Kidney (tissue), 14 donors: ENCODE measurements around the gene NLGN3. TPM values are rescaled to one million over a fixed set of nuclear protein-coding genes. Genes with fewer than 3 reads are reported as not detected.

Experiments
- DNase-seq, 5 donors: peaks; one replicate each; pipeline ENCODE4 v3.0.0-alpha.2; 2013 to 2020
- FAIRE-seq: peaks from 2 replicates; lab custom pipeline; 2012; peaks lifted over from hg19 to GRCh38; lab: Jason Lieb, UNC
- H3K27ac ChIP-seq, 2 donors: one replicate each; pipeline ENCODE4 v1.7.0; 2013; ENCODE audit warnings: low read depth in 2 of 2, low read length in 2 of 2, inconsistent platforms in 1 of 2
- H3K27me3 ChIP-seq: one replicate; pipeline ENCODE4 v1.7.1; 2013; ENCODE audit warnings: low read length, inconsistent platforms; ENCODE audit not compliant: control insufficient read depth, insufficient read depth
- H3K36me3 ChIP-seq, 3 donors: one replicate each; pipeline versions ENCODE4 v1.7.0 to v1.7.1; 2013; ENCODE audit warnings: low read length in 3 of 3, control low read depth in 1 of 3, inconsistent platforms in 1 of 3; ENCODE audit not compliant: insufficient read depth in 3 of 3, control insufficient read depth in 2 of 3
- H3K4me1 ChIP-seq, 3 donors: one replicate each; pipeline versions ENCODE4 v1.7.0 to v1.7.1; 2013; ENCODE audit warnings: low read length in 3 of 3, inconsistent platforms in 1 of 3, low read depth in 1 of 3; ENCODE audit not compliant: control insufficient read depth in 2 of 3, insufficient read depth in 2 of 3
- H3K4me3 ChIP-seq, 3 donors: one replicate each; pipeline versions ENCODE4 v1.7.0 to v1.8.1; 2013; ENCODE audit warnings: low read length in 3 of 3, control low read depth in 1 of 3, inconsistent platforms in 1 of 3
- H3K9ac ChIP-seq, 3 donors: one replicate each; pipeline versions ENCODE4 v1.7.0 to v1.7.1; 2013; ENCODE audit warnings: low read length in 3 of 3, control low read depth in 1 of 3, inconsistent platforms in 1 of 3
- H3K9me3 ChIP-seq, 3 donors: one replicate each; pipeline versions ENCODE4 v1.7.0 to v1.7.1; 2013; ENCODE audit warnings: low read length in 3 of 3, control low read depth in 1 of 3, inconsistent platforms in 1 of 3; ENCODE audit not compliant: control insufficient read depth in 2 of 3, insufficient read depth in 1 of 3
- intact Hi-C: fragments of 100-400 bp; cut with DNase I; formaldehyde crosslinking; loops from one replicate; pipeline ENCODE4 v1.11.1; 2022
- polyA plus RNA-seq: library from polyadenylated mRNA; stranded (reverse); fragments of 350-450 nt; fragmentation: Illumina TruSeq; extraction: RNeasy Lipid Tissue Mini Kit (QIAGEN cat#74804); gene quantifications from one replicate; pipeline ENCODE4 v1.2.3, GENCODE V29; 2014; ENCODE audit warnings: low read depth, low replicate concordance; ENCODE audit not compliant: insufficient read depth
- total RNA-seq: library from RNA; stranded (reverse); fragmentation: NEBNext Ultra II Directional; extraction: Animal tissue kit (Norgen Biotek cat#: 25700); gene quantifications from one replicate; pipeline ENCODE4 v1.2.1, GENCODE V29; 2021
- TF ChIP-seq, protein P1 (sequence below): IDR thresholded peaks from 3 replicates; pipeline ENCODE4 v1.5.1; 2012; ENCODE audit warnings: mild to moderate bottlenecking, moderate library complexity, borderline replicate concordance; ENCODE audit not compliant: insufficient read depth; ENCODE audit errors: extremely low read depth
- donor health status: control.
- donor health status: control.
- donor health status: control.
- donor health status: control.
- donor health status: control.
- donor health status: DM: yes; HTN: yes; CAD: no.
- donor health status: Normal renal cell carcinoma (clear cell type).

Gene NLGN3
- total and polyA plus RNA-seq, 2 donors from 2014 or later: 0.82 to 0.97 TPM

DNA sequence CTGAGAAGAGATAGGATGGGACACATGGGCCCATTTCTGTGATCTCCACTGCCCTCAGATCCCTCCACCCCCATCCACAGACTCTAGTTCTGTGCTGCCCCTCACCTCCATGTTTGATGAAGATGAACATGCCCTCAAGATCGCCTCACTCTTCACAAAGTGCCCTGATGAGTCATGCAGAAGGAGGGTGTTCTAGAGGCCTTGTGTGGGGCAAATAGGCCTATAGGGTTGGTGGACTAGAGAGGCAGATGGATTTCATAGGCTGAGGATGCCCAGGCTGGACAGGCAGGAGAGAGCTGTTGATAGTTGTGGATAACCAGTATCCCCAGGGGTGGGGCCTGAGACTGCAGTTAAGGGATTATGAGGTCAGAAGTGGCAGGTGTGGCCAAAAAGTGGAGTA lies 38.2 kb upstream of the NLGN3 start, which contains the start of gene CXorf65:
CXorf65 (minus strand) TSS at position 314 of the 400 bp plus-strand sequence; CDS start at position 130, 184 bp downstream.
- H3K36me3 ChIP-seq: no peaks in the 10 kb centered on the region
- DNase-seq: no peak
- TF ChIP-seq, protein P1, sequence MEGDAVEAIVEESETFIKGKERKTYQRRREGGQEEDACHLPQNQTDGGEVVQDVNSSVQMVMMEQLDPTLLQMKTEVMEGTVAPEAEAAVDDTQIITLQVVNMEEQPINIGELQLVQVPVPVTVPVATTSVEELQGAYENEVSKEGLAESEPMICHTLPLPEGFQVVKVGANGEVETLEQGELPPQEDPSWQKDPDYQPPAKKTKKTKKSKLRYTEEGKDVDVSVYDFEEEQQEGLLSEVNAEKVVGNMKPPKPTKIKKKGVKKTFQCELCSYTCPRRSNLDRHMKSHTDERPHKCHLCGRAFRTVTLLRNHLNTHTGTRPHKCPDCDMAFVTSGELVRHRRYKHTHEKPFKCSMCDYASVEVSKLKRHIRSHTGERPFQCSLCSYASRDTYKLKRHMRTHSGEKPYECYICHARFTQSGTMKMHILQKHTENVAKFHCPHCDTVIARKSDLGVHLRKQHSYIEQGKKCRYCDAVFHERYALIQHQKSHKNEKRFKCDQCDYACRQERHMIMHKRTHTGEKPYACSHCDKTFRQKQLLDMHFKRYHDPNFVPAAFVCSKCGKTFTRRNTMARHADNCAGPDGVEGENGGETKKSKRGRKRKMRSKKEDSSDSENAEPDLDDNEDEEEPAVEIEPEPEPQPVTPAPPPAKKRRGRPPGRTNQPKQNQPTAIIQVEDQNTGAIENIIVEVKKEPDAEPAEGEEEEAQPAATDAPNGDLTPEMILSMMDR: no peak
- intact Hi-C loops: no loop called here
- H3K9ac ChIP-seq: no peak within 1 kb of the TSS
- H3K27ac ChIP-seq: no peak within 1 kb of the TSS
- no peaks in the 10 kb centered on the region for H3K9me3 ChIP-seq
- H3K4me1 ChIP-seq: no peaks in the 10 kb centered on the region
- H3K4me3 ChIP-seq: no peak within 1 kb of the TSS
- no peak for FAIRE-seq
- no peaks in the 10 kb centered on the region for H3K27me3 ChIP-seq

DNA sequence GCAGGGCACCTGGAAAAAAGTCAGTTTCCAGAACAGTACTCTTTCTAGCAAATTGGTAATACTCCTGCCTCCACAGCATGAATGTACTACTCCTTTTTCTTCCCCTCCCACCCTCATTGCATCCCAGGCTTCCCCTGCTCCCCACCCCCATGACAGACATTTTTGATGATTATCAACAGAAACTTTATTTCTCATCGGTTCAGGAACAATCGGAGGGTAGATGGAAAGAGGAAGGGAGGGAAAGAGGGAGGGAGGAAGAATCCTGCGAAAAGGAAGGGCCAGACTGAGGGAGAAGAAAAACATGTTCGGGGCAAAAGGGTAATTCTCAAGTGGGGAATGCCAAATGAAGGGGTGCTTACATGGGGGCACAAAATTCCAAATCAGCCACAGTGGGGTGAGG lies 37.4 kb upstream of the NLGN3 start:
- TF ChIP-seq, protein P1: no peak
- no peak for FAIRE-seq
- H3K4me1 ChIP-seq: no peaks in the 10 kb centered on the region
- intact Hi-C loops: no loop called here
- no peaks in the 10 kb centered on the region for H3K9me3 ChIP-seq
- H3K36me3 ChIP-seq: no peaks in the 10 kb centered on the region
- H3K27ac ChIP-seq: no peak overlapping the region
- no peak for DNase-seq
- H3K4me3 ChIP-seq: no peak overlapping the region
- H3K27me3 ChIP-seq: no peaks in the 10 kb centered on the region
- no peak overlapping the region for H3K9ac ChIP-seq

DNA sequence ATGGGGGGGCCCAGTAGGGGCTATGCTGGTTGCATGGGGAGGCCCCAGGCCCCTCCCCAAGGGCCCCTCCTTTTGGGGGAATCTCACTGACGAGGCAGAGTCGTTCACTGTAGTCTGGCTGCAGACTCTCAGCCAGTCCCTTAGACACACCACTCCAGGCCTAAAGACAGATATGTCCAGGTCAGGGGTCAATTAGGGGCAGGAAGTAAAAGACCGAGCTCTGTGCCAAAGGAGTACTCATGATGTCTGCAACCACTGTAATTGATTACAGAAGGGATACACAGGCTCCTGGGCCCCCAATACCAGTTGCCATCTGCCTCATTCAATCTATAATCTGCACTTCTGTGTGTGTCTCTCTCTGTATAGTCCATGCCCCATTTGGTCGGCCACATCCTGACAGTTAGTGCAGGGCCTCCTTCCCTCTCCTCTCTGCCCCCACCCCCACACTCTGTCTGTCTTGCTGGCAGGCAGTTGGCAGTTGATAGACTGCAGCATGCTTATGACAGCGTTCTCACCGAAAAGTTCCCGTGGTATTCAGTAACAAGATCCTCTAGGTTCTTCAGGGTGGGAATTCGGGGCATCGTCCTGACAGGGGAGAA lies 36.8 kb upstream of the NLGN3 start:
- no peak overlapping the region for H3K9ac ChIP-seq
- FAIRE-seq: no peak
- TF ChIP-seq, protein P1: no peak
- H3K27me3 ChIP-seq: no peaks in the 10 kb centered on the region
- DNase-seq: peak in 3 of 5 donors; percentile 9 to 26 (median 11)
- H3K27ac ChIP-seq: no peak overlapping the region
- no peaks in the 10 kb centered on the region for H3K9me3 ChIP-seq
- intact Hi-C loops: no loop called here
- H3K4me3 ChIP-seq: no peak overlapping the region
- H3K4me1 ChIP-seq: no peaks in the 10 kb centered on the region
- H3K36me3 ChIP-seq: no peaks in the 10 kb centered on the region
